Brain pericyte (primary cell): Measurements from ENCODE around the gene CLDN2.
"Not testable (repeated sequence)": the region's sequence is repeated elsewhere in the genome, so short reads cannot be mapped to it uniquely, and the experiment has no call there.

ENCODE experiments used
- DNase-seq: peaks from one replicate; pipeline ENCODE4 v3.0.0-alpha.2; 2012; ENCODE audit warnings: low read depth, low spot score

CLDN2 gene

GRCh38 chrX:106959901-106960300, 39.7 kb downstream of the CLDN2 start:
- no peak for DNase-seq

GRCh38 chrX:106963111-106963510, 42.9 kb downstream of the CLDN2 start:
- no peak for DNase-seq

- no peak for DNase-seq
Measured at GRCh38 chrX:106964290-106964689, 44.1 kb downstream of the CLDN2 start.

GRCh38 chrX:106966547-106966946, 46.3 kb downstream of the CLDN2 start:
- DNase-seq, result not testable (repeated sequence)

GRCh38 chrX:106972896-106973295, 52.7 kb downstream of the CLDN2 start:
- no peak for DNase-seq

GRCh38 chrX:106973433-106974149, 53.4 kb downstream of the CLDN2 start:
- no peak for DNase-seq

- DNase-seq, result no peak
Measured at GRCh38 chrX:106976416-106976815, 56.2 kb downstream of the CLDN2 start.
